MM.1S (cell line): ENCODE results near the gene STK36.

Source experiments
- CTCF ChIP-seq: fragments of 300-600 bp; sonication (generic); IDR thresholded peaks from 2 replicates; pipeline ENCODE4 v1.5.1; 2016; ENCODE audit warnings: antibody characterized with exemption, low read length, mixed read lengths
- EZH2 ChIP-seq: fragments of 300-600 bp; sonication (generic); optimal IDR thresholded peaks from 2 replicates; pipeline ENCODE3; 2017; ENCODE audit warnings: low read depth, mild to moderate bottlenecking, antibody characterized with exemption, low read length, mixed read lengths
- EZH2phosphoT487 ChIP-seq: fragments of 300-600 bp; sonication (generic); IDR thresholded peaks from 2 replicates; pipeline ENCODE4 v1.6.1; 2018; ENCODE audit warnings: antibody characterized with exemption, low read length

DNA sequence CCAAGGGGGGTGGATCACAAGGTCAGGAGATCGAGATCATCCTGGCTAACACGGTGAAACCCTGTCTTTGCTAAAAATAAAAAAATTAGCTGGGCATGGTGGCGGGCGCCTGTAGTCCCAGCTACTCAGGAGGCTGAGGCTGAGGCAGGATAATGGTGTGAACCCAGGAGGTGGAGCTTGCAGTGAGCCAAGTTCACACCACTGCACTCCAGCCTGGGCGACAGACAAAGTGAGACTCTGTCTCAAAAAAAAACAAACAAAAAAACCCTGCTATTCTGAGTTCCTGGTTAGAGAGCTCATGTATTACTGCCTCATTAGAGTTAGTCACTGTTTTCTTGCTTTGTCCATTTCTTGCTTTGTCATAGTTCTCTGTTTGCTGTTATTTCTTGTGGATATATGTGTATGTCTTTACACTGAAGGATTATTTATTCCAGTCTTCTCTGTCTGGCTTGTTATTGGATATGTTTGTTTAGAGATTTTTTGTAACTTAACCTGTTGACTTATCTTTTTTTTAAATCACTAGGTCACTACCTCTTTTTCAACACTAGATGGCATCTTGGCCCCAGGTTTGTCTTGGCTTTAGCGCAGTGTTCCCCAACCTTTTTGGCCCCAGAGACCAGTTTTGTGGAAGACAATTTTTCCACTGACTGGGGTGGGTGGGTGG is 55.7 kb downstream of the STK36 start:
- TF ChIP-seq CTCF (peak; percentile 51), EZH2 (no peak), EZH2phosphoT487 (no peak)
